ELF-1 (cell line): ENCODE data around the gene PTPMT1.

Experiments used
- DNase-seq: peaks from one replicate; pipeline ENCODE4 v3.0.0-alpha.2; 2016; ENCODE audit warnings: low read depth, low spot score

PTPMT1 gene

DNA sequence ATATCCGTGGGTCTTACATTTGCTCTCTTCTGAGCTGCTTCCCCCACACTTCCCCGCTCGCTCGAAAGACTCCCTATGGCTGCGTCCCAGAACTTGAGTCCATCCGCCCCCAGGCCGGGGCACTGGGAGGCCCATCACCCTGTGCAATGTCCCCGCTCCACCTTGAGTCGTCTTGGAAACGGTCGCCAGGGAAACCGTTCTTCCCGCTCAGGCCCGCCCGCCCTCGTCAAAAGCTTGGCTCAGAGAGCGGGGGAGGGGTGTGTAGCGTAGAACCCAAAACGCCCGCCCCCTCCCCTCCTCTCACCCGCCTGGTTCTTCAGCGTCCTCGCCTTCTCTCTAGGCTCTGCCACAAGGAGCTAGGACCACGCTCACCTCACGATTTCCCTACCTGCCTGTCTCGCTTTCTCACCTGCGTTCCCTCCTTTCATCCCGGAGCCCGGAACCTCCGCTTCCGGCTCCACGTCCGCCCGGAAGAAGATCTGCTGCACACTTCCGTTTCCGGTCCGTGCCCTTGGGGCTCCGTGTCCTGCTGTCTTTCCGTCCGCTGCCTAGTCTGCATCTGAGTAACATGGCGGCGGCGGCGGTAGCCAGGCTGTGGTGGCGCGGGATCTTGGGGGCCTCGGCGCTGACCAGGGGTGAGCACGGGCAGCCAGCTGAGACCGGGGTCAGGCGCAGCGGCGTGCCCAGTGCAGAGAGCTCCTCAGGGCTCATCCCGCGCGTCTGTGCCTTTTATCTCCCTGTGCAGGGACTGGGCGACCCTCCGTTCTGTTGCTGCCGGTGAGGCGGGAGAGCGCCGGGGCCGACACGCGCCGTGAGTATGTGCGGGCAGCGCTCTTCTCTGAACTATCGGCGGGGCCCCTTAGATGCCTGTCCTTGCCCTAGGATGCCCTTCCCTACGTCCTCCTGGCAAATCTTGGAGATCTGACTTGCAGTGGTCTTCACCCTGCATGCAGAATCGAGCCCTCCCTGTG lies 13.4 kb downstream of the PTPMT1 start, which contains the start of the genes KBTBD4 and NDUFS3:
Gene KBTBD4 (minus strand): TSS at position 447 of the 971 bp plus-strand sequence. CDS start 19 bp downstream, at position 428.
Gene NDUFS3 (plus strand): TSS at position 551 of the 971 bp plus-strand sequence. CDS start 18 bp downstream, at position 569.
- DNase-seq = peak; percentile 96

DNA sequence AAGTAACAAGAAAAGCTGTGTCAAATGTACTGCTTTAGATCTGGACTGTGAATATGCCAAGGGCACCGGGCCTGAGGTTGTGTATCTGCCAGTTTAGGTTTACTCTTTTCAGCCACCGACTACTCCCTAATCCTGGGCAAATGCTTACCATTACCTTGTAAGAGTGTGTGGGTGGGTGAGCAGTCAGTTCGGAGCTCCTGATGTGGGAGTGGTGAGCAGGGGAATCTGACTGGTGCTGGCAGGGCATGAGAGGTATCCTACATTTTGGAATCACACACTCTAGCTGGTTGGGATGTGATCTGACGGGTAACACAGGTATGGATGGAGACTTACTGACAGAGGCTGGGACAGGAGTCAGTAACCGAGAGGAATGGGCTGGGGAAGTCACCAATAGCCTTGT lies 18.4 kb downstream of the PTPMT1 start:
- no peak for DNase-seq

DNA sequence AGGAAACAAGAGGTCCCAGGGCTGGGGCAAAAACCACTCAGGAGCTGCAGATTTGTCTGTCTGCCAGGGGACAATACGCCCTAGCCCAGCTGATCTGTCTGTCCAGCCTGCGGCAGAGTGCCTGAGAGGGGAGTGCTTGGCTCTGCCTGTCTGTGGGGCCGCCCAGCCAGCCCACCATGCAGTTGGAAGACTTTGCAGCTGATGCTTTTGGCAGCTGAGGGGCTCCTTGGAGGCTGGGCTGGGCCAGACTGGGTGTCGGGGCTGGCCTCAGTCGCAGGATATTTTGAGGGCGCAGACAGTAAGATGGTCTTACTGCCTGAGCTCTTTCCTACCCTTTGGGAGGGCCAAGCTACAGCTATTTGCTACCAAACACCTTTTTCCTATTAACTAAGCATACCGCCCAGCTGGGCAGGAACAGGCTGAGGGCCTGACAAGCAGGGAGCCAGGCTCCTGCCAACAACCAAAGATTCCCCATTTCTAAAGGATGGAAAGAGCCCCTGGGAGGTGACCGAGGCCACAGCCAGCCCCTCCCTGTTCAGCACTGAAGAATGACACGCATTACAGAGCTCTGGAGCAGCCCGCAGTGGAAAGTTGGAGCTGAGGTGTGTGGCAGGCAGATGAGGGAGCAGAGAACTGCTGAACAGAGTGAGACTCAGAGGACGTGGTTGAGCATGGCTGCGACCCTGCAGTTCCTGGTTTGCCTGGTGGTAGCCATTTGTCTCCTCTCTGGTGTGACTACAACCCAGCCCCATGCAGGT lies 20.9 kb downstream of the PTPMT1 start, which contains the start of gene FAM180B:
Gene FAM180B (plus strand): TSS at position 581 of the 758 bp plus-strand sequence. CDS start 91 bp downstream, at position 672.
- DNase-seq = no peak

DNA sequence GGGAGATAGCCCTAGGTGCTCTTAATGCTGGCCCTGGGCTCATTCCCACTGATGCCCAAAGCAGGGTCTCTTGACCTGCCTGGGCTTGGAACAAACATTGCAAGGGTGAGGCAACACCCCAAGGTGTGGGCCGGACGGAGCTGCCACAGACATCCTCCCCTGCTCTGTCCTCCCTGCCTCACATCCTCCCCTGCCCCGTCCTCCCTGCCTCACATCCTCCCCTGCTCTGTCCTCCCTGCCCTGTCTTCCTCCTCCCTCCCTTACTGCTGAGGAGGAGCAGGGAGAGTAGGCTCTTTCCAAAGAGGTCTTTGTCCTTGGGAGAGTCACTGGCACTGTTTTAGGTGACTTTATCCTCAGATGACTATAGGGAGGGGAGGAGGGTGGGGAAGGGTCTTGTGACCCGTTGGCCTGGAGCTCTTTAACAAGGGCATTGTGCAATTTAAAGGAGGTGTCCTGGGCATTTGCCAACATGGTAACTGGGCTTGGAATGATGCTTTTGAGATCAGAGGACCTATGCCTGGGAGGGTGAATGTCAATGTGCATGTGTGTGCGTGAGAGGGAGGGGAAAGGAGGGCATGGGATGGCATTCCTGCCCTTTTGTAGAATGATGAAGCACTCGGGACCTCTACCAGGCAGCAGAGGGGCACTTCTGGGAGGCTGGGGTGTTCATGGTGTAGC lies 21.8 kb downstream of the PTPMT1 start:
- DNase-seq = no peak

DNA sequence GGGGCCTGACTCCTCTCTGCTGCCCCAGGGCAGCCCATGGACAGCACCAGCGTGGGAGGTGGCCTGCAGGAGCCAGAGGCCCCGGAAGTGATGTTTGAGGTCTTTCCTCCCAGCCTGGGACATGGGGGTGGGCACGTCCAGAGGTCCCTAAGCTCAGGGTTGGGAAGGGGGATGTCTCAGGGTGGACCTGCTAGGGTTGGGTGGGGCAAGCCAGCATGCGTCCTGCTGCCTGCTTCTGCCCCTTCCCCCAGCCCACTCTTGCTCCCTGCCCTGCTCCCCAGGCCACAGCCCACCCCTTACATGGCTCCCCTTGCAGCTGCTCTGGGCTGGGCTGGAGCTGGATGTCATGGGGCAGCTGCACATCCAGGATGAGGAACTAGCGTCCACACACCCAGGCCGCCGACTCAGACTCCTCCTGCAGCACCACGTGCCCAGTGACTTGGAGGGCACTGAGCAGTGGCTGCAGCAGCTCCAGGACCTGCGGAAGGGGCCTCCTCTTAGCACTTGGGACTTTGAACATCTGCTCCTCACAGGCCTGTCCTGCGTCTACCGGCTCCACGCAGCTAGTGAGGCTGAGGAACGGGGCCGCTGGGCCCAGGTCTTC lies 22.4 kb downstream of the PTPMT1 start:
- no peak for DNase-seq

DNA sequence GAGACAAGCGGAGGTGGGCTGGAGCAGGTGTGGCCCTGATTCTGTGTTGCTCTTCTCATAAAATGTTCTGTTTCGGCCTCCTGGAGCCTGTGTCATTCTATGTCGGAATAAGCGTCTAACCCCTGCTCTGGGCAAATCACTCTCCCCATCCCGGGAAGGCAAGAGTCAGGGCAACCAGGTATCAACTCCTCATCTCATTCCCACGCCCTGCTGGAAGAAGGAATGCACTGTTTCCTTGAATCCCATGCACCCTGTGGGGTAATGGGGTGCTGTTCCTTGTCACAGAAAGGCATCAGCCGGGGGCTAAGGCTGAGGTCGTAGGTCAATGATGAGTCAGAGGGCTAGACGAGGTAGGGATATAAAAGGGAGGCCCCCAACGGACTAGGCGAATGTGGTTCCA lies 23.7 kb downstream of the PTPMT1 start:
- no peak for DNase-seq

DNA sequence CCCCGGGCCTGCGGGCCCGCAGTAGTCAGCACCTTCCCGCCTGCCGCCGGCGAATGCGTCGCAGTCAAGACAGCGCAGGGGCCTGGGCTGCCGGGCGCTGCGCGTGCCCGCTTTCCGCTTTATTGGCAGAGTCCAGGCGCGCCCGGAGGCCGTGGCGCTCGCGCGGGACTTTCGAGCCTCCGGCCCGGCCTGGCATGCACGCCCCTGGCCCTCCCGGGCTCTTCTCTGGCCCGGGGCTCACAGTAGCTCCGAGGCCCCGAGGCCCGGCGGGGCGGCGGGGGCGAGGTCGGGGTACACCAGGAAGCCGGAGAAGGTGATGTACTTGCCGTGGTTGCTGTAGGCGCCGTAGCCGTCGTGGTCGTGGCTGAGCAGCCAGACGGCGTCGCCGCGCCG lies 24.2 kb downstream of the PTPMT1 start:
- DNase-seq = no peak

DNA sequence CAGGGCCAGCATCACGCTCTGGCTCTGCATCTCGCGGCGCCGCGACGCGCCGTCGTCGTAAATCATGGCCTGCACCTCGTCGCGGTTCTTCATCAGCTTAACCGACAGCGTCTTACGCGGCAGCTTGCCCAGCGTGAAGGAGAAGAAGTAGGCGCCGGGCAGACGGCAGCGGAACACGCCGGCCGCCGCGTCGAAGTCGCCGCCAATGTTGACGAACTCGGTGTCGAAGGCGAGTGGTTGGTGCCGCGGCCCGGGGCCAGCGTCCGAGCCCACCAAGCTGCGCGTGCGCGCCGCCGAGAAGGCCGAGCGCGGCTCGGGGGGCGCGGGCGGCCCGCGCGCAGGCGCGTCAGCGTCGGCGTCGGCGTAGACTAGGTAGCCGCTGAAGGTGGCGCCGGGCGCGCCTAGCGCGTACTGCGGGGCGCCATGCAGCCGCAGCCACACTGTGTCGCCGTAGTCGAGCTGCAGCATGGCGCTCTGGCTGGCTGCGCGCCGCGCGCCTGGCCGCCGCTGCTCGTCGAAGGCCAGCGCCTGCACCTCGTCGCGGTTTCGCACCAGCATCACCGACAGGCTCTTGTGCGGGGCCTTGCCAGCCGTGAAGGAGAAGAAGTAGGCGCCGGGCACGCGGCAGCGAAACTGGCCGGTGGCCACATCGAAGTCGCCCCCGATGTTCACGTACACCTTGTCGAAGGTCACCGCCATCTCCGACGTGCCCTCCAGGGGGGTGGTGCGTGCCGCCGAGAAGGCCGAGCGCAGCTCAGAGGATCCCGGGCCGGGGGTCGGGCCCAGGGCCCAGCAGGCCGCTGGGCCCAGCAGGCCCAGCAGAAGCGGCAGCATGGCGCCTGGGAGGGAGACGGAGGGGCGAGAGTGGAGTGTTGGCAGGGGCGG lies 24.8 kb downstream of the PTPMT1 start:
- peak; percentile 70 for DNase-seq

DNA sequence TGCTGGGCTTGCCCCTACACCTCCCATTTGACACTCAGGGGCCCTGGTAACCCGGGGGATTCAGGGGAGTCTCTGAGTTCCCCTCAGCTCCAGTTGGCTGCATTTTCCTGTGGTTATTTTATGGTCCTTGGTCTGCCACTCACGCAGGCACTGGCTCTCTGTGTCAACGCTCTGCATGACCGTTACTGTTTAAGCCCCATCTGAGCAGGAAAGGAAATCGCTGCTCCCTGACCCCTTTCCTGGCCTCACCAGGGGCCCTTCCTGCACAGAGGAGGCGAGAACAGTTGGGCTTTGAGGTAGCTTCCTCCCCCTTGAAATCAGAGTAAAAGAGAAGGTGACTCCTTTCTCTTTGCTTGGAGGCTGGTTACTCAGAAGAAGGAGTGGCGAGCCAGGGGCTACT lies 26.4 kb downstream of the PTPMT1 start:
- peak; percentile 53 for DNase-seq

DNA sequence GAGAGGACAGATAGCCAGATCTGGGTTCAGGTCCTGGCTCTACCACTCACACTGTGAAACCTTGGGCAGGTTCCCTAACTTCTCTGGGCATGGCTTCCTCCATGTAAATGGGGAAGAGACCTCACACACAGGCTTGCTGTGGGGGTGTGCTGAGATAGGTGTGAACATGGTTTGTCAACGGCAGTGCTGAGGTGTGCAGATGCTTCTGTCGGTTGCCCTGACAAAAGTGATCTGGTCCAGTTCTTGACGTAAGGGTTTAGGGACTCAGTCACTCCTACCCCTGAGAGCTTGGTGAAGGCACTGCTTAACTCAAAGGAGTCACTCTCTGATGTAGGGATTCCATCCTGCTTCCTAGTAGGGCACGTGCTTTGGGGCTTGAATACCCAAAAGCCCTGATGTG lies 26.9 kb downstream of the PTPMT1 start:
- DNase-seq = no peak

DNA sequence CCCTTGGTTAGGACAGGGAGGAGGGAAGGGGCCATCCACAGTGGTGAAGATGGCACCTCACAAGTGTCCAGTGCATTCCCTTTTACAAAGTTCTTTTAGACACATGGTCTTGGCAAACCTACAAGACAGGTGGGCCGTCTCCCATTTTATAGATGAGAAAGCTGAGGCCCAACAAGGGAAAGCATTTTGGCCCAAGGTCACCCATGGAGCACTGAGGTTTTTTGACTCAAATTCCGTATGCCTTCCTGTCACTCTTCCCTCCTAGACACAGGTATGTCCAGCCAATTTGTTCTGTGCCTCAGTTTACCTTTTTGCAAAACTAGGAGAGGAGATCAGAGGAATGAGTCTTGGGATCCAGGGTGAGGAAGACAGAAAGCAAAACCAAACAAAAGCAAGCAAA lies 27.6 kb downstream of the PTPMT1 start:
- DNase-seq = no peak

DNA sequence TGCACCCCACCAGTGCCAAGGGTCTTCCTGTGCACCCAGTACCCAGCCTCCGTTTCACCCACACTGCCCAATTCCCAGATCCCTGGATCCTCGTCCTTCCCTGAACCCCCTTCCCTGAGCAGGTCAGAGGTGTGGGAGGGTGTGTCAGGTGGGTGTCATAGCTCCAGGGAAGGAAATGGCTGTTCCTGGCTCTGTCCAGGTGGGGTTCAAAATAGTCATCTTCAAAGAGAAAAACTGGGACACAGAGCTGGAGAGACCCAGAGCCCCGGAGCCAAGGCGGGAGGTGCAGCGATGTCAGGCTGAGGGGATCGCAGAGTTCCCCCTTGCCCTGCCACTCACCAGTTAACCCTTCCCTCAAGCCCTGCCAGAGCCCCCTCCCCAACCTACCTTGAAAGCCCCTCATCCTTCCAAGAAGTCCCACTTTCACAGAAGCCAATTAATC lies 28.1 kb downstream of the PTPMT1 start:
- no peak for DNase-seq

DNA sequence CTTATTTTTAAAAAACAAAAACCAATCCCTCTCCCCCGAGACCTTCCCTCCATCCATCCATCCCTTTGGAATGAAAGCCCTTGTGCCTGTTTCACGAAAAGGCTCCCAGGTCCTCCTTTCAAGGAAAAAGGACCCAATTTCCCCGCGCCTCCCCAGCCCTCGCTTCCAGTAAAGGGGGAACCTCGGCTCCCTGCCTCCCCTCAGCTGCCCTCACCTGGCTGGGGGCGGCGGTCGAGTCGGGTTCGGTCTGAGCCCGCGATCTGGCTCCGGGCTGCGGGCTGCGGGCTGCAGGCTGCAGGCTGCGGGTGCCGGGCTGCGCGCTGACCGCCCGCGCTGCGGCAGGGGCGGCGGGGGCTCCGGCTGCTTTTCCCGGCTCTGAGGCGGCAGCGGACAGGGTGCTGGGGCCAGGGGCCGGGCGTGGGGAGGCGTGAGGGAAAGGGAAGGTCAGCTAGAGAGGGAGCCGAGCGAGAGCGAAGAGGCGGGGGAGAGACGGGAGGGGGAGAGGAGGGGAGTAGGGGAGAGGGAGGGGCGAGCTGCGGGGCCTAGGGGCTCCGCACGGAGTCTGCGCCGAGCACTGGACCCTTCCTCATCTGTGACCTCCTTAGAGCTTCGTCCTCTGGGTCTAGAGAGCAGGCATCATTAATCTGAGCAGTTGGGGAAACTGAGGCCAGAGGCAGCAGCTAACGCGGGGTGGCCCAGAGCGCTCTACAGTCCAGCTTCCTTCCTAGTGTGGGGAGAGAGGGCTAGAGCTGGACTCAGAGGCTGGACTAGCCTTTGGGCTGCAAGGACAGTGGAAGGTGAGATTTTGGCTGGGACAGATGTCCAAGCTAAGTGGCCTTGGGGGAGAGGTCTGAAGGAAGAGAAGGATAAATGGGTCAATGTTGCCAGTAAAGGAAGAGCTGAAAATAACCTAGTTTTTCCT lies 28.8 kb downstream of the PTPMT1 start, which contains the start of gene C1QTNF4:
Gene C1QTNF4 (minus strand): TSS at position 478 of the 922 bp plus-strand sequence. CDS start 3,601 bp downstream, outside the sequence.
- DNase-seq = peak; percentile 14

DNA sequence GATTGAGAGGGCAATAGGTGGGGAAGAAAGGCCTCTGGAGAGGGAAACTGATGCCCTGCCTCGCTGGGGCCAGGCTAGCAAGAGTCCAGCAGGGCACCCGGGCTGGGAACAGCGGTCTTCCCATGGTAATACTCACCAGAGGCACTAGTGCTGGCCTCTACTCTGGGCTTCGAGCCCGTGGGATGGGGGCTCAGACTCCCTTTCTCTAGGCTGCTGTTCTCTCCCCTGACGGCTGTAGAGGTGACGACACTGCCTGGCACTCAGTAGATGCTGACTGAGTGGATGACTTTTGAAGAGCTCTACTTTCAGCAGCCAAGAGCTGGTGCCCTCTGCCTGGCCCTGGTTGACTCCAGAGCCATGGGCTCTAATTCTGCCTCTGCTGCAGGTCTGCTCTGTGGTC lies 29.6 kb downstream of the PTPMT1 start:
- no peak for DNase-seq

DNA sequence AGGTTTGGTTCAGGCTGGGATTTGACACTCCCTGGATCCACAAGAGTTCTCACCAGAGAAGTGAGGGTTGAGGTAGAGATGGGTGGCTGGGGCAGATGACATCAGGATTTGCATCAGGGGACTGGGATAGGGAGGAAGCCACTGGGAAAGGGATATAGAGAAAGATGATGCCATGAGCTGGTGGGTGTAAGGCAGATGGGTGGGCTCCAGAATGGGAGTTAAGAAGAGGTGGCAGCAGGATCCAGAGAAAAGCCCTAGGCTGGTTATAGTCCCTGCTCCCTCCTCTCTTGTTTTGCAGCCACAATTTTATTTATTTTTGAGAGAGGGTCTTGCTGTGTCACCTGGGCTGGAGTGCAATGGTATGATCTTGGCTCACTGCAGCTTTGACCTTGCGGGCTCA lies 30.6 kb downstream of the PTPMT1 start:
- no peak for DNase-seq

DNA sequence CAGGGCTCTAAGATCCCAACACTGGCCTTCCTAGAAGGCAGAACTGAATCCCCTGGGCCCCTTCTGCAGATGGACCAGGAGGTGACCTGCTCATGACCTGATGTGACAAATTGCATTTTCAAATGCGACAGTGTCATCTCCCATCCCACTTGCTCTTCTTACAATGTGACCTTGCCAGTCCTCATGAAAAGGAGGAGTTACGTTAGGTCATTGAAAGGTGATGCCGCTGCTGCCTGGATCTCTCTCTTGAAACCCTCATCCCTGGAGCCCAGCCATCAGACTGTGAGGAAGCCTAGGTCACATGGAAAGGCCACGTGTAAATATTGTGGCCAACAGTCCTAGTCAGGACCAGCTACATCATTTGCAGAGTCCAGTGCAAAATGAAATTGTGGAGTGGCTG lies 34.5 kb downstream of the PTPMT1 start:
- no peak for DNase-seq

DNA sequence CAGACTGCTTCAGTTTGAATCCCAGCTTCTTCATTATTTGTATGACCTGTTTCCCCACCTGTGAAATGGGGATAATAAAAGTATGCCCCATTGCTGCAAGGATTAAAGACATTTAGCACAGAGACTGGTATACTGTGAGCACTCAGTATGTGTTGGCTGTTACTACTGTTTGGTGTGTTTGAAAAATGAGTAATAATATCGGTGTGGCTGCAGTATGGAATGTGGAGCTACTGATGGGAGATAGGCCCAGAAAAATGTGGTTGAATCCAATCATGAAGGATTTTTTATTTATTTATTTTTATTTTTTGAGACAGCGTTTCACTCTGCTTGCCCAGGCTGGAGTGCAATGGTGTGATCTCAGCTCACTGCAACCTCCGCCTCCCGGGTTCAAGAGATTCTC lies 37.9 kb downstream of the PTPMT1 start:
- DNase-seq = no peak

DNA sequence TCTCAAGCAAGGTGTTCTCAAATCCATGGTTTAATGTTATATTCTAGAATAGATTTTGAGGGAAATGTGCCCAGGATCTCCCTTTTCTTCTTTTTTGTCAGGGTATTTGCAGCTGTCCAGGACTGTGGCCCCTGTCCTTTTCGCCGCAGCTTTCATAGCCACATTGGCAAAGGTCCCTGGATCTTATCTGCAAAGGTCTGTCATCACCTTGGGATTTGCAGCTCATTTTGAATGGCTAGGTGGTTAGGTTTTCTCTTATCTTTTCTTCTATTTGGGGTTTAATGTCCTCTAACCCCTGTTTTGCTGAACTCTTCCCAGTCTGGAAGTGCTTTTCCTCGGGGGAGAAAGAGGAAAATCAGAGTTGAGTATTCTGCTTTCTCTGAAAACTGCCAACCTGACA lies 40.5 kb downstream of the PTPMT1 start:
- no peak for DNase-seq

DNA sequence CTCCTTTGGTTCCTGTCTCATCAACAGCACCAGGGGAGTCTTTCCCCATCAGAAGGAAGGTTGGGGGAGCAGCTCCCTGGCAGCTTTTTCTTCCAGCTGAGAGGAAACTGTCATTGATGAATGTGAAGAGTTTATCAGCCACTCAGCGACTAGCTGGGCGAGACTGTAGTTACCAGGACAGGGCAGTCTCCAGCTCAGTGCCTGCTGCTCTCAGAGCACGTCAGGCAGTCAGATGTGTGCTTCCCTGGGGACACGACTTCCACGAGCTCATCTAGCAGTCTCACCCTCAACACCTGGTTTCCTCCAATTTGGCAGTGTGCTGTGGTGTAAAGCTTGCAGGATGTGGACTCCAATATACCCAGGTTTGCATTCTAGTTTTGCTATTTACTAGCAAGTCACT lies 41.3 kb downstream of the PTPMT1 start:
- peak; percentile 21 for DNase-seq
